HG02840 (cell line): Measurements from ENCODE around the gene PCDH1.
A peak's percentile ranks its signal among the peaks of the same experiment; 100 is the strongest.

Experiments used
- ATAC-seq: cut with Tn5 transposase; IDR thresholded peaks from one replicate; pipeline ENCODE4 v1.9.1; 2021; ENCODE audit warnings: mild to moderate bottlenecking, moderate library complexity, moderate number of reproducible peaks; ENCODE audit not compliant: unreplicated experiment, low FRiP score

The PCDH1 gene

DNA sequence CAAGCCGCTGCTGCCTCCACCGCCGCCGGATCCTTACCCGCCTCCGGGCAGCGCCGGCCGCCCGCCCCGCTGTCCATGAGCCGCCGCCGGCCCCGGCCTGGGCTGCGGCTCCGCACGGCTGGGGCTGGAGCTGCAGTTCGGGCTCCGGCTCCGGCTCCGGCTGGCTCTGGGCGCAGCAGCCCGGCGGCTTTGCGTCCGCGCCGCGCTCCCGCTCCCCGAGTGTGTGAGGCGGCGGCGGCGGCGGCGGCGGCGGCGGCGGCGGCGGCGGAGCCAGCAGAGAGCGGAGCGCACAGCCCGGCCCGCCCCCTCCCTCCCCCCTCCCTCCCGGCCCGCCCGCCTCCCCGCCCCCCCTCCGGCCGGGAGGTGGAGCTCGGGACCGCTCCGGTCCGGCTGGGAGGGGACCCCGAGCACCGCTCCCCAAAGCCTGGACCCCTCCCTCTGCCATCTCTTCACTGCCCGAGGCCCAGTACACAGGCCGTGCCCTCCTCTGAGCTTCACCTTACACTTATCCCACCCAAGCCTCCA, at the start of gene PCDH1:
PCDH1 (minus strand) TSS at position 225 of the 525 bp plus-strand sequence; CDS start at position 77, 148 bp downstream.
- ATAC-seq, result no peak

DNA sequence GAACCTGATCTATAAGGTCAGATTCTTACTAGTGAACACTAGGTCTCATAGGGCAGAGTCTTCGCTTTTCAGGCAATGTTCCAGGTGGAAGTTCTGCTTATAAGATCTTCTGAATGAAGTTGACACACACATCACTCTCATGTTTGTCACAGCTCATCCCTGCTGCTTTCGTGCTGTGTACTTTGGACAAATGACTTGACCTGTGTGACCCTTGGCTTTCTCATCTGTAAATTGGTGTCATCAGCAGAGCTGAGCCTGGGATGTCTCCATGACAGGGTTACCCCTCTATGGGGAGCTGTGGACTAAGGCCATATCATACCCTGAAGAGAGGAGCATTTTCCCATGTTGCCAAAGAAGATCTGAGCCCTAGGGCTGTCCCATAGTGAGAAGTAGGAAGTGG, 48.2 kb upstream of the PCDH1 start:
- ATAC-seq, result no peak

DNA sequence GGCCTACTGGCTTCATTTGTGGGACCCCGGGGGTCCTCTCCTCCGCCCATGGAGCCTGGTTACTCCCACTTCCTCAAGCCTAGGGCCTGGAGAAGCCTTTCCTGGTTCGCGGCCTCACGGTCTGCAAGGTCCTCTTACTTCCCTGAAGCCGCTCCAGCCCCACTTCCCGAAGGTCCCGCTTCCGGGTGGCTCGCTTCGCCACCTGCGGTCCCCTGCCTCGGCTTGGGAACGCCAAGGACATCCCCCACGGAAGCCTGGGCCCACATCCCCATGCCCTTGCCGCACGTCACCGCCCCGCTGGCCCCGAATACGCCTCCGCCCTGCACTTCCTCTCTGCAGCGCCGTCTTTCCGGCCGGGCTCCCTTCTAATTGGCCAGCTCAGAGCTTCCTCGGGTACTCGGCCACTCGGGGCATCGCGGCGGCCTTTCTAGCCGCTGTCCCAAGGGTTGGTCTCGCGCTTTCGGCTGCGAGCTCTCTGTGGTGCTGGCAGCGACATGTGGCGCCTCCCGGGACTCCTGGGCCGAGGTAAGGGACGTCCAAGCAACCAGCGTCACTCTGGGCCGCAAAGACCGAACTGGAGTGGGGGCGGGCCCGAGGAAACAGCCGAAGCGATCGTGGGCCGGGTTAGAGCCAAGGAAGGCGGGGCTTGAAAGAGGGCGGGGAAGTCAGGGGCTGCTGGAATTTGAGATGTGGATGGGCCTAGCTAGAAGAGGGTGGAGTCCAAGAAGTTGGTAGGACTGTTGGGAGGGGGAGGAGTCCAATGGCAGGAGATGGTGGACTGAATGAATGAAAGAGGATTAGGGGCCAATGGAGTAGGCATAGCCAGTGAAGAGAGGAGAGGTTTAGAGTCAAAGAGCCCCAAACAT, 45.5 kb upstream of the PCDH1 start, which contains the start of gene DELE1:
DELE1 (plus strand) TSS at position 424 of the 866 bp plus-strand sequence; CDS start at position 495, 71 bp downstream.
- peak; percentile 98 for ATAC-seq

DNA sequence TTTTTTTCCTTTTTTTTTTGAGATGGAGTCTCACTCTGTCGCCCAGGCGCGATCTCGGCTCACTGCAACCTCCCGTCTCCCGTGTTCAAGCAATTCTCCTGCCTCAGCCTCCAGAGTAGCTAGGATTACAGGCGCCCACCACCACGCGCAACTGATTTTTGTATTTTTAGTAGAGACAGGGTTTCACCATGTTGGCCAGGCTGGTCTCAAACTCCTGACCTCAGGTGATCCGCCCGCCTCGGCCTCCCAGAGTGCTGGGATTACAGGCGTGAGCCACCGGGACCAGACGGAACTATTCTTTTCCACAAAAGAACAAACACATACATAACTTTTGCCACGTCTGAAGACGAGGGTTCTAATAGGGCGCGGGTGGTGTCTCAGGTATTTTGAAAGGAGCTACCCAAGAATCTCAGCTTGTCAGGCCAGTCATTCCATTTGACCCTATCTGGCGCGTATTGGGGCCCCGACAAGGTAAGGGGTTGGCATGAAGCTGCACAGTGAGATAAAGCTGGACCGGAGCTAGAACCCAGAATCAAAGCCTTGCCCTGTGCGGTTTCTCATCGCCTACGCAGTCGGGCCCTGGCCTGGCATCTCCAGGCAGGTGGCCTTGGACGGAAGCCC, 44.7 kb upstream of the PCDH1 start:
- ATAC-seq, result peak; percentile 2

DNA sequence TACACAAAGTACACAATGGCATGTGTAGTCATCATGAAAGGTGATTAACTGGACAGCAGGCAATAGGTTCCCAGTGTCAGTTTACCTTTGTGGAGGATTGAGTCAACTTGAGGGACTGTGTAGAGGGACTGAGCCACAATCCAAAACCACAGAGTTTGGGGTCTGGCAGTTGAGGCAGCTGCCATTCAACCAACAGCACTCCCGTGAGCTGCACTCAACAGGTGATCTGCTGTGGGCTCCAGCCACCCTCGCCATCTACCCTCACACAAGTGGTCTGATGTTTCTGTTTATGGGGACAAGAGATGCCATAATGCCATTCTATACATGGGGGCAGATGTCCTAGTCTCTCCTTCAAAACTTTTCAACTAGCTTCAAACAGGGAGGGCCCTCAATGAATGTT, 42.6 kb upstream of the PCDH1 start:
- ATAC-seq, result no peak

DNA sequence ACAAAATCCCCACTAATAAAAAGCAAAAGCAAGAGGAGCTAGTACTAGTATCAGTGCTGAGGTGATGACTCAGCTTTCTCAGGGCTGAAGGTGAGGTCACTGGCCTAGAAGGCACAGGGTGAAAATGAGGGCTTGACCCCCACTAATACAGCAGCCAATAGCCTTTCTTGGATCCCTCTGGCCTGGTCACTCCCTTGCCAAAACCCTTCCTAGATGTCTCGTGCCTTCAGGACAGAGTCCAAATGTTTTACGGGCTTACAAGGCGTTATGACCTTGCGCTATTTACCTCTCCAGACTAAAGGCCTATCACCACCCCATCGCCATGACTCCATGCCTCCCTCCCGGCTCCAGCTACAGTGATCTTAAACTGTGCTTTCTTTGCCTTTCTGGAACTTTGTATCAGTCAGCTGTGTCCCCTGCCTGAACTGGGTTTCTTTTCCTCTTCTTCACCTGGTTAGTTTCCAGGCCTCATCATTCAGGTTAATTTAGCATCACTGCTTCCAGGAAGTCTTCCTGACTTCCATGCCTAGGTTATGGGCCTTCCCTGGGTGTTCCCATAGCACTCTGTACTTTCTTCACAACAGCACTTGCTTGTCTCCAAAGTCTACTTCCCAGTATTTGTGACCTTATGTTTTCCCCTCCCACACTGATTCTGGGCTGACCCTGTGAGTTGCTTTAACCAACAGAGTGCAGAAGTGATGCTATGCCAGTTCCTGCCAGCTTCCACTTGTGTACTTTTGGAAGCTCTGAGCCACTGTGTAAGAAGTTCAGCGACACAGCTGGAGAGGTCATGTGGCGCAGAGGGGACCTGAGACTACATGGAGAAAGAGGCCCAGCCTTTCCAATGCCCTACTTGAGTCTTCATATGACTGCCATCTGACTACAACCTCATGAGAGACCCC, 41.3 kb upstream of the PCDH1 start:
- ATAC-seq, result no peak

DNA sequence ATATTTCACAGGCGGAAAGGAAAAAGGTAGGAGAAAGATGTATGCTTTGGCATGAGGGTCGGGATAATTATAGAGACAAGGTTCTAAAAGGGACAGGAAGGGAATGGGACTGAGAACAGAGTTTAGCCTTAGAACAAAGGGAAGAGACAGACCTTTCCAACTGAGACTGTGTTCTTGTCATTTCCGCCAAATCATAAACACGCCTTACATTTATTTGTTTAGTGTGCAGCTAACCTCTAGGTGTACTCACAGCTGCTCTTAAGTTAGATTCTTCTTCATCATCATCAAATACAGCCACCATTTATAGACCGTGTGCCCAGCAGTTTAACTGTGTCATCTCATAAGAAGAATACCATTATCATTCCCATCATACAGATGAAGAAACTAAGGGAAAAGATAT, 39.5 kb upstream of the PCDH1 start:
- no peak for ATAC-seq

DNA sequence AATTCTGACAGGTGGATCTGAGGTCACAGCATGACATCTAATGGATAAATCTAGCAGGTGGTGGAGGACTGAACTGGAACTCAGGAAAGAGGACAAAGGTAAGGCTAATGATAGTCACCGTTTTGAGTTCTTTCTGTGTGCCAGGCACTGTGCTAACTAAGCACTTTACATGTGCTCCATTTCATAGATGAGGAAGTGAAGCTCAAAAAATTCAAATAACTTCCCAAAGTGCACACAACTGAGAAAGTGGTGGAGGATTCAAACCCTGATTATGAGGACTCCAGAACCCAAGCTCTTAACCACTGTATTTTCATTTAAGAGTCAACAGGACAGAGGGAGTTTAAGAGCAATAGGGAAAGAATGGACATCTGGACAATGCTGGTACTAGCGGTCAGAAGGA, 38.3 kb upstream of the PCDH1 start:
- no peak for ATAC-seq

DNA sequence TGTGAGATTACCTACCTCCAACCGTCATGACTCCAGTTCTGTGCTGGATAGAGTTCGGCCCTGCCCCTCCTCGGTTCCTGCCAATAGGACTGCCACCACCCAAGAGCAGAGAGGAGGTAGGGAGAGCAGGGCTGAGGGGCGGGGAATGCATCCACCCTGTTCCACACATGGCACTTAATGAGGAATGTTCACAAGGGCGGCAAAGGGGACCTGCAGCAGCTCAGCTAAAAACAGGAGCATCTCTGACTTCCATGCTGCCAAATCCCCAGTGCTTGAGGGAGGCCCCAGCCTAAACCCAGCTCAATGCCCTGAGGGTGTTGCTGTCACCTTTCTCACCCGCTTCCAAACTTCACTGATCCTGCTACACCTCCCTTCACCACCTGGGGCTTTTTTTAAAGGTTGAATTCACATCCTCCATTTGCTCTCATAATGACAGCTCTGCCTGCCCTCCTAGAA, 37.7 kb upstream of the PCDH1 start:
- no peak for ATAC-seq

DNA sequence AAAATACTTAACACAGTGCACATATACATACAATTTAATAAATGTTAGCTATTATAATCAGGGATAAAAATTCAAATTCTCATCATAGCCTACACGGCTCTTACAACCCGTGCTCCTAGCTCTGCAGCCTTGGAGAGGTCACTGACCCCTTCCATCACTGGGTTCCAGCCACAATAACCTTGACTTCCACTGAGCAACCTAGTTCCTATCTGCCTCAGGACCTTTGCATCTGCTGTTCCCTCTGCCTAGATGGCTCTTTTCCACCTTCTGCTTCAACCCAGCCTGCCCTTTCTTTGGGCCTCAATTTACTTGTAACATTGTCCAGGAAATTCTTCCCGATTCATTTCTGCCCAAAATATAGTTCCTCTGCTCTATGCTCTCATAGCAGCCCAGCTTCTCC, 36.6 kb upstream of the PCDH1 start:
- ATAC-seq, result no peak

DNA sequence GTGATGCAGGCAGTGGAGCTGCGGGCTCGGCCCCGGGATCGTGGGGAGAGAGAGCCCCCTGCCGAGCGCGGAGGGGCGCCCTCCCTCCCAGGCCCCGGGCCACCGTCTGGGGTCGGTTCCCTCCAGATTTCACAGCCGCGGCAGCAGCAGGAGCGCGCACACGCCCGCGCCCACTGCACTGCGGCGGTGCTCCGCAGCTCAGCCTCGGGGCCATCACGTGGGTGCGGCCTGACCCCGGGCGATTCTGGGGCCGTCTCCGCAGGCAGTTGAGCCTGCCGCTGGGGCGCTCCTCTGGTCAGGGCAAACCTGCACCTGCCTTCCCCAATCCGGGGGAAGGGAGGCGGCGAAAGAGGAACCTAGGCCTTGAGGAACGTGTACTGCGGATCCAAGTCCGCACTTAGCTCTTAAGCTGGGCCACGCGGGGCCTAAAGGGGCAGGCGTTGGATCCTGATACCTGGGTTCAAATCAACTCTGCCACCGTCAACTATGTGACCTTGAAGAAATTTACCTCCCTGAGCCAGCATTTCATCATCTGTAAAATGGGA, 36.1 kb upstream of the PCDH1 start:
- ATAC-seq, result no peak

DNA sequence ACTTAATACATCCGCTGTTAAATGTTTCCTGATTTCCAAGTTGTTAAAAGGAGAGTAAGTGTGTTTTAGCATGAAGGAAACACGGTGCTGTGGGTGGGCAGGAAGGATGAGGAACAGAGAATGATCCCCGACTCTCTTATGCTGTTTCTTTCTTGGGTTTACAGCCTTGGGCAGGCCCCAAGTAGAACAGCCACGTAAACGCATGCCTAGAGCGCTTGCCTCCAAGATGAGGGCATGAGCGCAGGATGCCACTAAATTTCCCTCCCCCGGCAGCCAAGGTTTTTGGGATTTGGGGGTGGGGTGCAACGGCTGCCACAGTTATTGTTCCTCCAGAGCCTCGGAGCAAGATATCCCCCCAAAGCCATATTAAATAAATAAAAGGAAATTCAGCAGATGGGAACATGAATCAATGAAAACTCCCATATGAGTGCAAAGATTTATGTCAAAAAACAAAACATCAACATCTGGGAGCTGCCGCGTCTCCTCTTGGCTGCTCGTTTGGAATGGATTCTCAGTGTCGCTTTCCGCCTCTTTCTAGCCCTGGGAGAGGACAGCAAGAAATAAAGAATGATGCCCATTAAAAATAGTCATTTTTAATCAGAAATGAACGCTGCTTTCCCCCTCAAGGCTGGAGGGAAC, 35.5 kb upstream of the PCDH1 start:
- no peak for ATAC-seq

DNA sequence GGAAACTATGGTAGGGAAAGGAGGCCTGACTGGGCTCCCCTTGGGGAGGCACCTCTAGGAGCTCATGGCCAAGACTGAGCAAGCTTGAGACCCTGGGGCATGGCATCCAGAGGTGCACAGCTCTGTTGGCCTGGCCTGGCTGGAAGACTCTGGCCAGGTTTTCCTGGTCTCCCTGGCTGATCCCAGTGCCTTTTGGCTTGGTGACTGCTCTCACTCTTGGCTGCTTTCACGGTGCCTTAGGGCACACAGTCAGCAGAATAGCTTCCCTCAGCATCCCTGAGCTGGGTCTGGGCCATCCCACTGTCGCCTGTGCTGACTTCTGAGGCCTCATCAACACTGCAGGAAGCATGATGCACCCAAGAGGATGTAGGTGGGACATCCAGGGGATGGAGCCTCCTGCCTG, 32.1 kb upstream of the PCDH1 start:
- ATAC-seq, result no peak

DNA sequence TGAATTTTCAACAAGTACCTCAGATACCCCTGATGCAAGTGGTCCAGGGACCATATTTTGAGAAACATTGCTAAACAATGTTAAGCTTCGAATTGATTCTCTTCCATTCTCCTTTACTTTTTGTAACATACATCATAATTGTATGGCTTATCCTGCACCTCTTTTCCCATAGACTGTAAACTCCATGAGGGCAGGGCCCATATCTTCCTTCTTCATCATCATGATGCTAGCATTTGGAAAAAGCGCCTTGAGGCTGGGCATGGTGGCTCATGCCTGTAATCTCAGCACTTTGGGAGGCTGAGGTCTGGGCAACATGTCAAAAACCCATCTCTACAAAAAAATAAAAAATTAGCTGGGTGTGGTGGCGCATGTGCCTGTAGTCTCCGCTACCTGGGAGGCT, 31.0 kb upstream of the PCDH1 start:
- no peak for ATAC-seq

DNA sequence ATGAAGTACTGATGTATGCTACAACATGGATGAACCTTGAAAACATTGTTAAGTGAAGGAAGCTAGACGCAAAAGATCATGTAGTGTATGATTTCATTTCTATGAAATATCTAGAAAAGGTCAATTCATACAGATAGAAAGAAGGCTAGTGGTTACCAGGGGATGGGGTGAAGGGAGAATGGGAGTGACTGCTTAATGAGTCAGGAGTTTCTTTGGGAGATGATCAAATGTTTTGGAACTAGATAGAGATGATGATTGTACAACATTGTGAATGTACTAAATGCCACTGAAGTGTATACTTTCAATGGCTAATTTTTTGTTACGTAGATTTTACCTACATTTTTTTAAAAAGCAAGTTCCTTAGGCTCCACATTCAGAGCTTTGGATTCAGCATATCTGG, 30.6 kb upstream of the PCDH1 start:
- ATAC-seq, result no peak

DNA sequence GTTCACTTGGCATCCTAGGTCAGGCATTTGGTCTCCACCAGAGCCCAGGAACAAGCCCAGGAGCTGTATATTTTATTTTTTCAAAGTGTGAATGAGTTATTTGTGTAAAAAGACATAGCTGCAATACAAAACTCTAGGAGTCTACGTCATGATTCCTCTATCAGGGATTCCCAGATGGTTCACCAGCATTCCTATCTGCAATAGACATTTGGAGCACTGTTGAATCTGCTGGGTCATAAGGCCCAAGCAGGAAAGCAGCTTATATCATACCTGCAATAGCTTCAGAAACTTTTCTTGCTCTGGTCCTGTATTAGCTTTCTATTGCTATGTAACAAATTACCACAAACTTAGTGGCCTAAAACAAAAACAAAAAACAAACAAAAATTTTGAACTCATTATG, 28.8 kb upstream of the PCDH1 start:
- no peak for ATAC-seq

DNA sequence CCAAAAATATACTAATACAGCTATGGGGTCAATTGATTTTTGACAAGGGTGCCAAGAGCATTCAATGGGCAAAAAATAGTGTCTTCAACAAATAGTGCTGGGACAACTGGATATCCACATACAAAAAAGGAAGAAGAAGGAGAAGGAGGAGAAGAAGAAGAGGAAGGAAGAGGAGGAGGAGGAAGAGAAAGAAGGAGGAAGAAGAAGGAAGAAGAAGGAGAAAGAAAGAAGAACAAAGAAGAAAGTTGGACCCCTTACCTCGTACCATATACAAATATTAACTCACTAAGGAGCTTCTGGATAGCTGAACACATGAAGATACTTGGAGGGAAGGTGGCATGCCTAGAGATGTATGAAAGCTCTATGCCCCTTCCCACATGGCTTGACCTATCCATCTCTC, 28.3 kb upstream of the PCDH1 start:
- no peak for ATAC-seq

DNA sequence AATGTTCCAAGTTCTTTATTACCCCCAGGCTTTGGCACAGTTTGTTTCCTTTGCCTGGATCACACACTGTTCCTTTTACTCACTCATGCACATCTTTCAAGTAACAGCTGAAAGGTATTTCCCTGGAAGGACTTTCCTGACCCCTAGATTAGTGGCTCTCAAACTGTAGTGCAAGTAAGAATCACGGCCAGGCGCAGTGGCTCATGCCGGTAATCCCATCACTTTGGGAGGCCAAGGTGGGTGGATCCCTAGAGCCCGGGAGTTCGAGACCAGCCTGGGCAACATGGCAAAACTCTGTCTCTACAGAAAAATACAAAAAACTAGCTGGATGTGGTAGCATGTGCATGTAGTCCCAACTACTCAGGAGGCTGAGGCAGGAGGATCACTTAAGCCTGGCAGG, 26.3 kb upstream of the PCDH1 start:
- ATAC-seq, result no peak

DNA sequence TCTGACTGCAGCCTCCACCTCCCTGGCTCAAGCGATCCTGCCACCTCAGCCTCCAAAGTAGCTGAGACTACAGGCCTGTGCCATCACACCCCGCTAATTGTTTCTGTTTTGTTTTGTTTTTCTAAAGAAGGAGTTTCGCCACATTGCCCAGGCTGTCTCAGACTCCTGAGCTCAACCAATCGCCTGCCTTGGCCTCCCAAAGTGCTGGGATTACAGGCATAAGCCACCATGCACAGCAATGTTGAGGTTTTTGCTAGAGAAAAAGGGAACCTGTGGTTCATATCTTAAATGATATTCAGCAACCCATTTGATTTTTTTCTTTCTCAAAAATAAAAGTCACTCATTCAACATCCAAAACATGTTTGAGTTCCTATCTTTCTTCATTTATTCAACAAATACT, 25.1 kb upstream of the PCDH1 start:
- ATAC-seq, result no peak
